PC-9 (cell line): ENCODE results near the gene GNG13. TPM values are rescaled to one million over a fixed set of nuclear protein-coding genes. Genes with fewer than 3 reads are reported as not detected.

Experiments
- BruUV-seq: library from RNA; stranded (reverse); fragments of 400-500 nt; replicated peaks from 2 replicates; lab custom pipeline; 2021; lab: Mats Ljungman, UMichigan
- CTCF ChIA-PET: fragments of 300-600 bp; sonication (Branson Sonifier 250); formaldehyde crosslinking; loops from one replicate; lab custom pipeline; 2022; ENCODE audit warnings: antibody characterized with exemption; lab: Charles Lee
- POLR2A ChIA-PET: fragments of 300-600 bp; sonication (Branson Sonifier 250); formaldehyde crosslinking; loops from one replicate; lab custom pipeline; 2022; ENCODE audit warnings: antibody characterized with exemption; ENCODE audit not compliant: unreplicated experiment; lab: Charles Lee
- DNase-seq, 2 experiments: peaks; one replicate each; pipeline versions ENCODE4 v3.0.0 to v3.0.0-alpha.2; 2015 to 2022; ENCODE audit warnings: mixed read lengths in 1 of 2
- H2AFZ ChIP-seq: fragments of 200-600 bp; sonication (generic); 2 replicates; pipeline ENCODE4 v1.8.1; 2017; ENCODE audit warnings: antibody characterized with exemption
- H3F3A ChIP-seq: fragments of 200-600 bp; sonication (generic); 2 replicates; pipeline ENCODE4 v1.8.1; 2017; ENCODE audit warnings: antibody characterized with exemption, mild to moderate bottlenecking, low read depth; ENCODE audit not compliant: insufficient read depth
- H3K27ac ChIP-seq: fragments of 200-600 bp; sonication (generic); 2 replicates; pipeline ENCODE4 v1.6.1; 2016; ENCODE audit warnings: mixed run types
- H3K27me3 ChIP-seq: fragments of 200-600 bp; sonication (generic); 2 replicates; pipeline ENCODE4 v1.6.1; 2016; ENCODE audit warnings: low read depth, mixed run types; ENCODE audit not compliant: insufficient read depth
- H3K36me3 ChIP-seq: fragments of 200-600 bp; sonication (generic); 2 replicates; pipeline ENCODE4 v1.6.1; 2016; ENCODE audit warnings: low read depth, mixed run types
- H3K4me1 ChIP-seq: fragments of 200-600 bp; sonication (generic); replicated peaks from 2 replicates; pipeline ENCODE4 v1.6.1; 2016; ENCODE audit warnings: mixed run types; ENCODE audit not compliant: insufficient read depth
- H3K4me2 ChIP-seq: fragments of 200-600 bp; sonication (generic); 2 replicates; pipeline ENCODE4 v1.6.1; 2017; ENCODE audit warnings: mixed run types
- H3K4me3 ChIP-seq: fragments of 200-600 bp; sonication (generic); 2 replicates; pipeline ENCODE4 v1.6.1; 2016; ENCODE audit warnings: mixed run types
- H3K79me2 ChIP-seq: fragments of 200-600 bp; sonication (generic); 2 replicates; pipeline ENCODE4 v1.6.1; 2017; ENCODE audit warnings: low read depth, mixed run types
- H3K9me2 ChIP-seq: fragments of 200-600 bp; sonication (generic); 2 replicates; pipeline ENCODE4 v1.8.1; 2017; ENCODE audit warnings: mild to moderate bottlenecking; ENCODE audit not compliant: insufficient read depth
- H3K9me3 ChIP-seq: fragments of 200-600 bp; sonication (generic); 2 replicates; pipeline ENCODE4 v1.8.1; 2016; ENCODE audit warnings: low read depth; ENCODE audit not compliant: insufficient read depth
- H4K20me1 ChIP-seq: fragments of 200-600 bp; sonication (generic); 2 replicates; pipeline ENCODE4 v1.8.1; 2017; ENCODE audit not compliant: insufficient read depth
- EZH2 ChIP-seq: fragments of 200-600 bp; sonication (generic); IDR thresholded peaks from 2 replicates; pipeline ENCODE4 v1.8.0; 2017; ENCODE audit warnings: antibody characterized with exemption, low read depth
- intact Hi-C: fragments of 100-400 bp; cut with micrococcal nuclease; formaldehyde crosslinking; loops from one replicate; pipeline ENCODE4 v1.10.0; 2022; ENCODE audit not compliant: unreplicated experiment
- total RNA-seq: library from RNA; stranded (reverse); gene quantifications from 2 replicates; pipeline ENCODE4 v1.2.3, GENCODE V29; 2021
- TF ChIP-seq, protein P1 (sequence below): fragments of 200-600 bp; sonication (generic); conservative IDR thresholded peaks from 2 replicates; pipeline ENCODE4 v1.6.1; 2017; ENCODE audit warnings: mixed run types, antibody characterized with exemption, mild to moderate bottlenecking, moderate library complexity

GNG13 gene
- total RNA-seq, 1 experiment from 2014 or later, result not detected

DNA sequence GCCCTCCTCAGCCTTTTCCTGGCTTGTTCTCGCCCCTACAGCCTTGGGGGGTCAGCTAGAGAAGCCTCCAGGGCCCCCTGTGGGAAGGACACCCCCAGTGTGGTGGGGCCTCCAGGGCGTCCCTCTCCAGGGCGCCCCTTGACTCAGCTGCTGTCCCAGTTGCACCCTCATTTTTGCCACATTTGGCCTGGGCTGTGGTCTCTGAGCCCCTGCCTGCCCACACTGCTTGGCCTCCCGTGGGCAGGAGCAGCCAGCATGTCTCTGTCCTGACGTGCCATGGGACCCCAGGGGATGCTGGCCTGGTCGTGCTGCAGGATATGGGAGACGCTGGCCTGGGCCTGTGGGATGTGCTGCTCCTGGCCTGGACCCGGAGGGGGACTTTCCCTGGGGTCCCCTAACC, 7.1 kb downstream of the GNG13 start:
- intact Hi-C loops, result no loop called here
- ChIA-PET CTCF (interaction anchor here (0.6 kb wide), 1 partner anchor 267 kb away, joined by 3 read pairs; no protein-coding TSS in a partner anchor), POLR2A (no interaction called here)
- H3K4me1 ChIP-seq, result peaks cover 21% of the 10 kb centered on the region
- TF ChIP-seq, protein P1, sequence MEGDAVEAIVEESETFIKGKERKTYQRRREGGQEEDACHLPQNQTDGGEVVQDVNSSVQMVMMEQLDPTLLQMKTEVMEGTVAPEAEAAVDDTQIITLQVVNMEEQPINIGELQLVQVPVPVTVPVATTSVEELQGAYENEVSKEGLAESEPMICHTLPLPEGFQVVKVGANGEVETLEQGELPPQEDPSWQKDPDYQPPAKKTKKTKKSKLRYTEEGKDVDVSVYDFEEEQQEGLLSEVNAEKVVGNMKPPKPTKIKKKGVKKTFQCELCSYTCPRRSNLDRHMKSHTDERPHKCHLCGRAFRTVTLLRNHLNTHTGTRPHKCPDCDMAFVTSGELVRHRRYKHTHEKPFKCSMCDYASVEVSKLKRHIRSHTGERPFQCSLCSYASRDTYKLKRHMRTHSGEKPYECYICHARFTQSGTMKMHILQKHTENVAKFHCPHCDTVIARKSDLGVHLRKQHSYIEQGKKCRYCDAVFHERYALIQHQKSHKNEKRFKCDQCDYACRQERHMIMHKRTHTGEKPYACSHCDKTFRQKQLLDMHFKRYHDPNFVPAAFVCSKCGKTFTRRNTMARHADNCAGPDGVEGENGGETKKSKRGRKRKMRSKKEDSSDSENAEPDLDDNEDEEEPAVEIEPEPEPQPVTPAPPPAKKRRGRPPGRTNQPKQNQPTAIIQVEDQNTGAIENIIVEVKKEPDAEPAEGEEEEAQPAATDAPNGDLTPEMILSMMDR, result no peak
- TF ChIP-seq EZH2, result no peak
- H4K20me1 ChIP-seq, result peaks cover 17% of the 10 kb centered on the region; the same call in 1 of the 2 replicates
- H3K4me2 ChIP-seq, result no peak overlapping the region
- no peaks in the 10 kb centered on the region for H3K27me3 ChIP-seq
- H3K9me3 ChIP-seq, result no peaks in the 10 kb centered on the region
- no peak overlapping the region for H3K27ac ChIP-seq
- no peaks in the 10 kb centered on the region for H3K36me3 ChIP-seq
- H3K9me2 ChIP-seq, result no peaks in the 10 kb centered on the region
- DNase-seq, result no peak
- no peak overlapping the region for H3K4me3 ChIP-seq
- BruUV-seq, result no TSS peak
- no peak overlapping the region for H2AFZ ChIP-seq
- peaks cover 11% of the 10 kb centered on the region for H3F3A ChIP-seq
- peaks cover 11% of the 10 kb centered on the region for H3K79me2 ChIP-seq

DNA sequence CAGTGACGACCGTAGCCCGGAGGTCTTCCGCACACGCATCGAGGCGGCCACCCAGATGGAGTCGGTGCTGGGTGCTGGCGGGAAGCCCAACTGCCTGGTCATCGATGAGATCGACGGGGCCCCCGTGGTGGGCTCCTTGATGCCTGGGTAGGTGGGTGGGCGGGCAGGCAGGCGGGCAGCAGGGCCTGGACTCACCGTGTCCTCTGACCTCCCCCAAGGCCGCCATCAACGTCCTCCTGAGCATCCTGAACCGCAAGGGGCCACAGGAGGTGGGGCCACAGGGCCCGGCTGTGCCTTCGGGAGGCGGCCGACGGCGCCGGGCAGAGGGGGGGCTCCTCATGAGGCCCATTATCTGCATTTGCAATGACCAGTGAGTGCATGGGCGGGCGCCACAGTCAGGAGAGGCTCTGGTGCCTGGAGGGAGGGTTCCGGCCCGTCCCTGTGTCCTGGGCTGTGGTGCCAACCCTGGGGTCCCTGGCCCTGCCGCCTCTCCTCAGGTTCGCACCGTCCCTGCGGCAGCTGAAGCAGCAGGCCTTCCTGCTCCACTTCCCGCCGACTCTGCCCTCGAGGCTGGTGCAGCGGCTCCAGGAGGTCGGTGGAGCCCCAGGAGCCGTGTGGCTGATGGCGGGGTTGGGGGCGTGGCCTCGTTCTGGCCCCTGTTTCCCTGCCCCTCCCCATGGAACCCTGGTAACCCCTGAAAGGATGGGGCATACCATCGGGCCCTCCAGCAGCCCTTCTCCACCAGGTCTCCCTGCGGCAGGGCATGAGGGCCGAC, 8.1 kb downstream of the GNG13 start:
- no TSS peak for BruUV-seq
- no peak for DNase-seq
- no peak overlapping the region for H3K27ac ChIP-seq
- peaks cover 17% of the 10 kb centered on the region for H3K79me2 ChIP-seq
- ChIA-PET POLR2A (no interaction called here), CTCF (no interaction called here)
- H3K4me2 ChIP-seq, result no peak overlapping the region
- H3K9me2 ChIP-seq, result no peaks in the 10 kb centered on the region
- peaks cover 17% of the 10 kb centered on the region; the same call in 1 of the 2 replicates for H4K20me1 ChIP-seq
- intact Hi-C loops, result no loop called here
- H3F3A ChIP-seq, result peaks cover 11% of the 10 kb centered on the region
- peaks cover 21% of the 10 kb centered on the region for H3K4me1 ChIP-seq
- no peaks in the 10 kb centered on the region for H3K36me3 ChIP-seq
- no peak overlapping the region for H2AFZ ChIP-seq
- TF ChIP-seq, protein P1, result no peak
- no peak for TF ChIP-seq EZH2
- no peaks in the 10 kb centered on the region for H3K27me3 ChIP-seq
- H3K4me3 ChIP-seq, result no peak overlapping the region
- no peaks in the 10 kb centered on the region for H3K9me3 ChIP-seq

DNA sequence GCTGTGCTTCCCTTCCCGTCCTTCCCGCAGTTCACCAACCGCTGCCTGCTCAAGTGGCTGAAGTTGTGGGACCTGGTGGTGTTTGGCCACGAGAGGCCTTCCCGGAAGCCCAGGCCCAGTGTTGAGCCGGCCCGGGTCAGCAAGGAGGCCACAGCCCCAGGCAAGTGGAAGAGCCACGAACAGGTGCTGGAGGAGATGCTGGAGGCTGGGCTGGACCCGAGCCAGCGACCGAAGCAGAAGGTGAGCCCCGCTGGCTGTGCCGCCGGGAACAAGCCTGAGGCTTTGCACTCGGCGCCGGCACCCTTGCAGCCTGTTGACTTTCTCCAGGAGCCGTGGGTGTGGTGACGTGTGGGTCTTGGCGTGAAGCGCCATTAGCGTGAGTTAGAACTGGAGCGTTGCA, 9.4 kb downstream of the GNG13 start:
- H3K79me2 ChIP-seq, result peaks cover 28% of the 10 kb centered on the region
- no peaks in the 10 kb centered on the region for H3K9me2 ChIP-seq
- CTCF ChIA-PET, result no interaction called here
- H2AFZ ChIP-seq, result no peak overlapping the region
- H3K4me1 ChIP-seq, result peaks cover 22% of the 10 kb centered on the region
- peaks cover 5% of the 10 kb centered on the region; the same call in 1 of the 2 replicates for H4K20me1 ChIP-seq
- H3K27me3 ChIP-seq, result no peaks in the 10 kb centered on the region
- intact Hi-C loops, result no loop called here
- TF ChIP-seq EZH2, result no peak
- TF ChIP-seq, protein P1, result no peak
- no peak for DNase-seq
- H3K4me3 ChIP-seq, result no peak overlapping the region
- H3K27ac ChIP-seq, result no peak overlapping the region
- no peaks in the 10 kb centered on the region for H3K9me3 ChIP-seq
- H3K4me2 ChIP-seq, result no peak overlapping the region
- H3K36me3 ChIP-seq, result no peaks in the 10 kb centered on the region; the same call in 1 of the 2 replicates
- H3F3A ChIP-seq, result peaks cover 5% of the 10 kb centered on the region
- POLR2A ChIA-PET, result no interaction called here
- BruUV-seq, result no TSS peak
